H1 (cell line): ENCODE data around the gene ARHGEF6. TPM values are rescaled to one million over a fixed set of nuclear protein-coding genes. Genes with fewer than 3 reads are reported as not detected.

Source experiments
- CTCF ChIA-PET: fragments of 300-600 bp; sonication (Branson Sonifier 250); formaldehyde crosslinking; loops from one replicate; lab custom pipeline; 2021; ENCODE audit not compliant: partially characterized antibody; lab: Charles Lee
- POLR2A ChIA-PET: fragments of 300-600 bp; sonication (Branson Sonifier 250); formaldehyde crosslinking; loops from one replicate; lab custom pipeline; 2021; ENCODE audit warnings: inconsistent platforms; ENCODE audit not compliant: partially characterized antibody; lab: Charles Lee
- DNase-seq, 2 experiments: peaks; one replicate each; pipeline versions ENCODE4 v3.0.0 to v3.0.0-alpha.2; 2010 to 2022; ENCODE audit warnings: low spot score in 2 of 2, low read depth in 1 of 2, mixed read lengths in 1 of 2
- FAIRE-seq: peaks from 2 replicates; lab custom pipeline; 2011; peaks lifted over from hg19 to GRCh38; lab: Jason Lieb, UNC
- H2AFZ ChIP-seq: 2 replicates; pipeline ENCODE4 v1.8.1; 2012; ENCODE audit warnings: low read length, inconsistent platforms
- H2AK5ac ChIP-seq: 2 replicates; pipeline ENCODE4 v1.6.1; 2013; ENCODE audit warnings: low read depth, low read length
- H2BK120ac ChIP-seq: replicated peaks from 2 replicates; pipeline ENCODE3; 2013; ENCODE audit warnings: low read depth, low read length, inconsistent platforms
- H2BK12ac ChIP-seq: 2 replicates; pipeline ENCODE4 v1.6.1; 2013; ENCODE audit warnings: low read depth, low read length
- H2BK15ac ChIP-seq: 2 replicates; pipeline ENCODE4 v1.6.1; 2013; ENCODE audit warnings: low read length
- H2BK20ac ChIP-seq: 2 replicates; pipeline ENCODE4 v1.6.1; 2013; ENCODE audit warnings: low read length
- H2BK5ac ChIP-seq: 2 replicates; pipeline ENCODE4 v1.6.1; 2013; ENCODE audit warnings: low read depth, low read length
- H3K14ac ChIP-seq: 2 replicates; pipeline ENCODE4 v1.6.1; 2013; ENCODE audit warnings: inconsistent platforms; ENCODE audit not compliant: insufficient read length
- H3K18ac ChIP-seq: 2 replicates; pipeline ENCODE4 v1.6.1; 2013; ENCODE audit warnings: low read length; ENCODE audit errors: extremely low read depth
- H3K23ac ChIP-seq: 2 replicates; pipeline ENCODE4 v1.6.1; 2013; ENCODE audit warnings: inconsistent platforms; ENCODE audit not compliant: insufficient read length
- H3K23me2 ChIP-seq: 2 replicates; pipeline ENCODE4 v1.6.1; 2013; ENCODE audit warnings: low read depth, low read length
- H3K27ac ChIP-seq: 2 replicates; pipeline ENCODE4 v1.6.1; 2011; ENCODE audit warnings: low read depth, low read length, inconsistent platforms
- H3K27me3 ChIP-seq, 4 experiments: replicated peaks in 1 of 4; 1 replicate in 1 of 4; 2 replicates in 3 of 4; pipeline versions ENCODE4 v1.6.1 to v1.8.1; 2011 to 2013; ENCODE audit warnings: low read length in 3 of 4, mild to moderate bottlenecking in 3 of 4, inconsistent platforms in 2 of 4, mixed read lengths in 2 of 4, moderate library complexity in 1 of 4; ENCODE audit not compliant: control insufficient read depth in 3 of 4, insufficient read depth in 3 of 4; ENCODE audit errors: extremely low read depth in 1 of 4
- H3K36me3 ChIP-seq, 4 experiments: 2 replicates each; pipeline versions ENCODE4 v1.6.1 to v1.8.1; 2011 to 2013; ENCODE audit warnings: mild to moderate bottlenecking in 4 of 4, low read length in 3 of 4, moderate library complexity in 2 of 4, control low read depth in 1 of 4, inconsistent platforms in 1 of 4; ENCODE audit not compliant: insufficient read depth in 4 of 4, control insufficient read depth in 2 of 4
- H3K4ac ChIP-seq: replicated peaks from 2 replicates; pipeline ENCODE3; 2013; ENCODE audit warnings: low read length, low read depth, mixed read lengths, inconsistent platforms; ENCODE audit not compliant: insufficient read length
- H3K4me1 ChIP-seq, 4 experiments: replicated peaks in 1 of 4; 1 replicate in 1 of 4; 2 replicates in 3 of 4; pipeline versions ENCODE4 v1.6.1 to v1.8.1; 2011 to 2013; ENCODE audit warnings: low read length in 3 of 4, inconsistent platforms in 2 of 4, mixed read lengths in 1 of 4; ENCODE audit not compliant: insufficient read depth in 4 of 4, control insufficient read depth in 3 of 4
- H3K4me2 ChIP-seq, 2 experiments: 2 replicates each; pipeline versions ENCODE4 v1.6.1 to v1.8.1; 2011 to 2013; ENCODE audit warnings: low read depth in 2 of 2, low read length in 2 of 2, control low read depth in 1 of 2, inconsistent platforms in 1 of 2, mild to moderate bottlenecking in 1 of 2; ENCODE audit not compliant: insufficient read depth in 1 of 2
- H3K4me3 ChIP-seq, 4 experiments: fragments of 200-600, 300-600 bp in 1 of 4; sonication (generic), shearing (Covaris generic), sonication (Bioruptor Twin) in 1 of 4; 2 replicates each; pipeline versions ENCODE4 v1.5.1 to v1.8.1; 2011 to 2016; ENCODE audit warnings: low read length in 4 of 4, low read depth in 3 of 4, control low read depth in 2 of 4, inconsistent platforms in 2 of 4, mild to moderate bottlenecking in 2 of 4, mixed read lengths in 1 of 4, moderate library complexity in 1 of 4; ENCODE audit not compliant: insufficient read depth in 2 of 4; ENCODE audit errors: extremely low read depth in 1 of 4
- H3K56ac ChIP-seq: replicated peaks from 2 replicates; pipeline ENCODE3; 2013; ENCODE audit warnings: low read depth, mild to moderate bottlenecking, mixed read lengths, low read length, inconsistent platforms; ENCODE audit not compliant: insufficient read length
- H3K79me1 ChIP-seq: 2 replicates; pipeline ENCODE4 v1.6.1; 2013; ENCODE audit warnings: low read depth, low read length, control low read depth
- H3K79me2 ChIP-seq, 2 experiments: 2 replicates each; pipeline versions ENCODE4 v1.6.1 to v1.8.1; 2012 to 2013; ENCODE audit warnings: low read length in 2 of 2, mild to moderate bottlenecking in 2 of 2, inconsistent platforms in 1 of 2; ENCODE audit not compliant: insufficient read depth in 2 of 2, control insufficient read depth in 1 of 2
- H3K9ac ChIP-seq, 4 experiments: replicated peaks in 1 of 4; 1 replicate in 1 of 4; 2 replicates in 3 of 4; pipeline versions ENCODE4 v1.6.1 to v1.8.1; 2011 to 2013; ENCODE audit warnings: low read depth in 3 of 4, low read length in 3 of 4, control low read depth in 2 of 4, mild to moderate bottlenecking in 2 of 4, moderate library complexity in 2 of 4, inconsistent platforms in 1 of 4; ENCODE audit errors: extremely low read depth in 1 of 4
- H3K9me3 ChIP-seq, 2 experiments: 2 replicates each; pipeline versions ENCODE4 v1.6.1 to v1.8.1; 2012 to 2013; ENCODE audit warnings: mild to moderate bottlenecking in 2 of 2, moderate library complexity in 2 of 2, control low read depth in 1 of 2, inconsistent platforms in 1 of 2, low read depth in 1 of 2, low read length in 1 of 2, mixed read lengths in 1 of 2; ENCODE audit not compliant: insufficient read depth in 2 of 2
- H4K20me1 ChIP-seq, 2 experiments: replicated peaks in 1 of 2; 2 replicates each; pipeline versions ENCODE3 to v1.8.1; 2011 to 2013; ENCODE audit warnings: inconsistent platforms in 2 of 2, low read length in 2 of 2, mild to moderate bottlenecking in 1 of 2; ENCODE audit not compliant: insufficient read depth in 2 of 2, control insufficient read depth in 1 of 2
- H4K5ac ChIP-seq: 2 replicates; pipeline ENCODE4 v1.6.1; 2013; ENCODE audit warnings: low read length, low read depth, mixed read lengths, inconsistent platforms; ENCODE audit not compliant: insufficient read length
- H4K8ac ChIP-seq: 2 replicates; pipeline ENCODE4 v1.8.0; 2013; ENCODE audit warnings: mild to moderate bottlenecking, moderate library complexity, low read length, inconsistent platforms; ENCODE audit not compliant: insufficient read depth; ENCODE audit errors: extremely low read depth
- H4K91ac ChIP-seq: replicated peaks from 2 replicates; pipeline ENCODE3; 2013; ENCODE audit warnings: low read length, mixed read lengths, inconsistent platforms; ENCODE audit not compliant: insufficient read length
- GTF2F1 ChIP-seq: IDR thresholded peaks from 2 replicates; pipeline ENCODE4 v1.6.1; 2012; ENCODE audit warnings: low read depth, low read length, improper control_type of control experiment, borderline replicate concordance
- NRF1 ChIP-seq: IDR thresholded peaks from 2 replicates; pipeline ENCODE4 v1.6.1; 2011; ENCODE audit warnings: mild to moderate bottlenecking, low read depth, low read length, improper control_type of control experiment
- whole genome bisulfite sequencing, 2 experiments: shearing (Covaris generic) in 1 of 2; methylation state at CpG; one replicate each; pipeline versions ENCODE4 v1.1.6 to v1.1.7; 2013 to 2015; ENCODE audit warnings: low lambda C conversion rate in 2 of 2, mixed read lengths in 2 of 2, inconsistent platforms in 1 of 2, low coverage in 1 of 2, missing lambda C conversion rate in 1 of 2; ENCODE audit not compliant: insufficient replicate concordance in 2 of 2, insufficient coverage in 1 of 2, insufficient read length in 1 of 2; ENCODE audit errors: extremely low coverage in 1 of 2, missing lambda C conversion rate in 1 of 2; 5-methylcytosine and 5-hydroxymethylcytosine counted together
- polyA plus RNA-seq, 7 experiments: library from polyadenylated mRNA; depleted of rRNA in 3 of 7; stranded (reverse) in 5 of 7; unstranded in 2 of 7; fragments of >200 nt in 5 of 7; fragments of 200-250 nt in 2 of 7; gene quantifications; 1 replicate in 5 of 7; 2 replicates in 1 of 7; 4 replicates in 1 of 7; pipeline versions ENCODE4 v1.2.1 to v1.2.3, GENCODE V29; 2011 to 2013; ENCODE audit warnings: missing spikeins in 2 of 7, mixed read lengths in 2 of 7
- total RNA-seq: library from RNA; stranded (reverse); fragmentation: NEBNext Ultra II Directional; extraction: Animal tissue kit (Norgen Biotek cat#: 25700); gene quantifications from 2 replicates; pipeline ENCODE4 v1.2.1, GENCODE V29; 2021

The ARHGEF6 gene
- total and polyA plus RNA-seq, 2 of the 8 experiments (the other 6 are each of a cell fraction or from before 2014, with no cell fraction given), result 3.6 to 3.7 TPM

DNA sequence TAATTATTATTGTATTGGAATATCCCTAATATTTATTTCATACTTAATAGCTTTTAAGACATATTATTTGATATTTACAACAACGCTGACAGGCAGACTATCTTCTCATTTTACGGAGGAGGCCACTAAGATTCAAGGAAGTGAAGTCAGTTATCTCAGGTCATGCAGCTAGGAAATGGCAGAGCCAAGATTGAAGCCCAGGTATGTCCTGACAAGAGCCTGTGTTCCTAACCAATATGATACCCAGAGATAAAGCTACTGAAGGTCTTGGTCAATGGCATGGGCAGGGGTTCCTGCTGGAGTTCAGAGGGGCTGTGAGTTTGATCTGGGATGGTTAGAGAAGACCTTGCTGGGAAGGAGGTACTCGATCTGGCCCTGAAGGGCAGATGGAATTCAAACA lies 47.1 kb downstream of the ARHGEF6 start:
- Histone ChIP-seq H4K20me1 (no peaks in the 10 kb centered on the region), H3K56ac (no peak overlapping the region), H4K5ac (no peak overlapping the region), H2BK20ac (no peak overlapping the region), H4K8ac (no peak overlapping the region), H3K27me3 (no peaks in the 10 kb centered on the region), H3K79me1 (no peaks in the 10 kb centered on the region), H3K23me2 (no peaks in the 10 kb centered on the region), H3K27ac (no peak overlapping the region), H4K91ac (no peak overlapping the region), H3K9me3 (no peaks in the 10 kb centered on the region), H3K79me2 (no peaks in the 10 kb centered on the region), H3K4me1 (no peaks in the 10 kb centered on the region), H3K18ac (no peak overlapping the region), H2BK15ac (no peak overlapping the region), H2AK5ac (no peak overlapping the region), H3K14ac (no peak overlapping the region), H3K9ac (no peak overlapping the region), H2AFZ (no peak overlapping the region), H3K4me3 (no peak overlapping the region), H3K36me3 (no peaks in the 10 kb centered on the region), H2BK5ac (no peak overlapping the region), H3K4ac (no peak overlapping the region), H2BK120ac (no peak overlapping the region), H3K4me2 (no peak overlapping the region), H2BK12ac (no peak overlapping the region), H3K23ac (no peak overlapping the region)
- DNase-seq, result no peak
- WGBS, 2 experiments, result 91% methylated on average over 3 of the region's 3 CpGs; no CpG with 5 or more reads in 1 of the 2 experiments
- ChIA-PET POLR2A (interaction anchor here (0.7 kb wide), 1 partner anchor 147 kb away, joined by 3 read pairs; the partner anchor contains the start of gene RBMX), CTCF (no interaction called here)
- no peak for FAIRE-seq
- TF ChIP-seq NRF1 (no peak), GTF2F1 (no peak)
